H1 (cell line): Measurements from ENCODE around the gene PLEKHA1. TPM values are rescaled to one million over a fixed set of nuclear protein-coding genes. Genes with fewer than 3 reads are reported as not detected.

ENCODE experiments used
- CBX8 ChIP-seq: fragments of 300-800, 300-1000 bp; sonication (generic); IDR thresholded peaks from 2 replicates; pipeline ENCODE4 v1.7.1; 2016; ENCODE audit warnings: low read depth, low read length, borderline replicate concordance
- GABPA ChIP-seq: IDR thresholded peaks from 2 replicates; pipeline ENCODE4 v1.6.1; 2011; ENCODE audit warnings: mild to moderate bottlenecking, low read length, moderate library complexity, borderline replicate concordance; ENCODE audit not compliant: insufficient read depth
- NANOG ChIP-seq: IDR thresholded peaks from 2 replicates; pipeline ENCODE4 v1.6.1; 2011; ENCODE audit warnings: low read length, low read depth, mild to moderate bottlenecking, inconsistent platforms; ENCODE audit not compliant: insufficient read depth, poor library complexity, severe bottlenecking
- SRF ChIP-seq: IDR thresholded peaks from 2 replicates; pipeline ENCODE4 v1.6.1; 2011; ENCODE audit warnings: mild to moderate bottlenecking, low read depth, low read length, moderate library complexity
- polyA plus RNA-seq, 7 experiments: library from polyadenylated mRNA; depleted of rRNA in 3 of 7; stranded (reverse) in 5 of 7; unstranded in 2 of 7; fragments of >200 nt in 5 of 7; fragments of 200-250 nt in 2 of 7; gene quantifications; 1 replicate in 5 of 7; 2 replicates in 1 of 7; 4 replicates in 1 of 7; pipeline versions ENCODE4 v1.2.1 to v1.2.3, GENCODE V29; 2011 to 2013; ENCODE audit warnings: missing spikeins in 2 of 7, mixed read lengths in 2 of 7
- total RNA-seq: library from RNA; stranded (reverse); fragmentation: NEBNext Ultra II Directional; extraction: Animal tissue kit (Norgen Biotek cat#: 25700); gene quantifications from 2 replicates; pipeline ENCODE4 v1.2.1, GENCODE V29; 2021
- TF ChIP-seq, protein P1 (sequence below): IDR thresholded peaks from 2 replicates; pipeline ENCODE4 v1.6.1; 2012; ENCODE audit warnings: inconsistent platforms

The PLEKHA1 gene
- total and polyA plus RNA-seq, 2 of the 8 experiments (the other 6 are each of a cell fraction or from before 2014, with no cell fraction given), result 15.6 to 39.7 TPM

DNA sequence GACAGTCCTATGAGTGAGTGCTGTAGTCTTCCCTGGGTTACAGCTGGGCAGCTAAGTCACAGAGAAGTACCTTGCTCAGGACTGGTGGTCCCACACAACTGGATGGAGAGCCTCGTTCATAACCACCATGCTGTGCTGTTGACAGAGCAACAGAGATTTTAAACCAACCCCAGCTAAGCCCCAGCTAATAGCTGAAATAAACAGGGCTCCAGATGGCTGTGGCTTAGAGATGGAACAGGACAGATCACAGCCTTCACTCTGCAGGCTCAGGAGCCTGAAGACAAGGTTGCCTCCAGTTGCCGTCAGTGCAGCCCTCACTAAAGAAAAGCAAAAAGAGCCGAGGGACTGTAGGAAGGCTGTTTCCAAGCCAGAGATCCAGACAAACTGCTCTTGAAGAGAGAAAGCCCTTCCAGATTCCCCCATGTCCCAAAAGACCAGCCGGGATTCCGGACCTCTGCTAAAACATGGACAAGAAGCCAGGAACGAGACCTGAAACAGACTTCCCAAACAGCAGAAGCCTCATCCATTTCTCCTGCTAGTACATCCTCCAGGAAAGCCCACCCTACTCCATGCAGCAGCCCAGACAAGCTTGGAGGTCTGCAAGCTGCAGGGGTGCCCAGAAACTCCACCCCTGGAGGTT is 91.0 kb downstream of the PLEKHA1 start (continued):
- TF ChIP-seq CBX8 (no peak), SRF (no peak), GABPA (no peak), NANOG (no peak)
- TF ChIP-seq, protein P1, sequence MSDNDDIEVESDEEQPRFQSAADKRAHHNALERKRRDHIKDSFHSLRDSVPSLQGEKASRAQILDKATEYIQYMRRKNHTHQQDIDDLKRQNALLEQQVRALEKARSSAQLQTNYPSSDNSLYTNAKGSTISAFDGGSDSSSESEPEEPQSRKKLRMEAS, result no peak
